Cardiac fibroblast (primary cell): ENCODE results near the gene OSBPL10.
A peak's percentile ranks its signal among the peaks of the same experiment; 100 is the strongest.

Experiments used
- DNase-seq, 2 donors: peaks; one replicate each; pipeline versions ENCODE4 v3.0.0 to v3.0.0-alpha.2; 2010; ENCODE audit warnings: low read depth in 2 of 2
- H3K4me3 ChIP-seq, 2 donors: replicated peaks in 1 of 2; 1 replicate in 1 of 2; 2 replicates in 1 of 2; pipeline ENCODE4 v1.5.1; 2011; ENCODE audit warnings: low read depth in 2 of 2, low read length in 2 of 2, mild to moderate bottlenecking in 2 of 2, moderate library complexity in 1 of 2
- CTCF ChIP-seq: IDR thresholded peaks from one replicate; pipeline ENCODE4 v1.5.1; 2011; ENCODE audit warnings: low read depth, mild to moderate bottlenecking, low read length, inconsistent platforms

OSBPL10 gene

GRCh38 chr3:31911124-31911523 is 69.9 kb downstream of the OSBPL10 start:
- no peak overlapping the region for H3K4me3 ChIP-seq
- no peak for TF ChIP-seq CTCF
- DNase-seq: no peak

- no peak for TF ChIP-seq CTCF
- DNase-seq: no peak
- no peak overlapping the region for H3K4me3 ChIP-seq
Measured at GRCh38 chr3:31909455-31909854, 71.6 kb downstream of the OSBPL10 start.

- TF ChIP-seq CTCF: no peak
- DNase-seq: peak in 1 of 2 donors; percentile 58
- no peak overlapping the region for H3K4me3 ChIP-seq
Measured at GRCh38 chr3:31908391-31909097, 72.5 kb downstream of the OSBPL10 start.

GRCh38 chr3:31906182-31906581 is 74.9 kb downstream of the OSBPL10 start:
- DNase-seq: no peak
- TF ChIP-seq CTCF: no peak
- H3K4me3 ChIP-seq: no peak overlapping the region

- no peak for TF ChIP-seq CTCF
- DNase-seq: no peak
- H3K4me3 ChIP-seq: no peak overlapping the region
Measured at GRCh38 chr3:31903686-31904431, 77.2 kb downstream of the OSBPL10 start.

GRCh38 chr3:31900583-31900982 is 80.5 kb downstream of the OSBPL10 start:
- no peak for DNase-seq
- no peak for TF ChIP-seq CTCF
- H3K4me3 ChIP-seq: no peak overlapping the region
